SK-N-MC (cell line): ENCODE measurements around the gene KLHDC7A.

ENCODE experiments used
- EZH2 ChIP-seq: fragments of 200-600 bp; sonication (generic); IDR thresholded peaks from one replicate; pipeline ENCODE4 v1.6.1; 2017; ENCODE audit warnings: antibody characterized with exemption
- FOXP2 ChIP-seq: optimal IDR thresholded peaks from 2 replicates; pipeline ENCODE3; 2011; ENCODE audit warnings: mild to moderate bottlenecking, moderate library complexity; ENCODE audit not compliant: insufficient read depth; ENCODE audit errors: extremely low read length, control extremely low read depth
- POLR2AphosphoS5 ChIP-seq: IDR thresholded peaks from 2 replicates; pipeline ENCODE4 v1.6.1; 2012; ENCODE audit warnings: mild to moderate bottlenecking, low read depth, low read length, borderline replicate concordance

- no peak for TF ChIP-seq POLR2AphosphoS5
- no peak for TF ChIP-seq EZH2
- TF ChIP-seq FOXP2: no peak
Observed at GRCh38 chr1:18468570-18468969, 12.2 kb upstream of the KLHDC7A start.
